Lower leg skin (tissue), 3 donors: Measurements from ENCODE around the gene ZNF428.

Source experiments
- POLR2A ChIP-seq, 2 donors: fragments of 450-650 bp; IDR thresholded peaks; one replicate each; pipeline ENCODE4 v1.6.1; 2016 to 2017; ENCODE audit warnings: antibody characterized with exemption in 2 of 2, mild to moderate bottlenecking in 1 of 2, moderate library complexity in 1 of 2
- TF ChIP-seq, protein P1 (sequence below), 3 donors: fragments of 450-650 bp; IDR thresholded peaks; one replicate each; pipeline ENCODE4 v1.5.1; 2016; ENCODE audit warnings: antibody characterized with exemption in 3 of 3, mild to moderate bottlenecking in 3 of 3, moderate library complexity in 2 of 3

GRCh38 chr19:43574424-43575155 lies 44.8 kb downstream of the ZNF428 start:
- TF ChIP-seq, protein P1, sequence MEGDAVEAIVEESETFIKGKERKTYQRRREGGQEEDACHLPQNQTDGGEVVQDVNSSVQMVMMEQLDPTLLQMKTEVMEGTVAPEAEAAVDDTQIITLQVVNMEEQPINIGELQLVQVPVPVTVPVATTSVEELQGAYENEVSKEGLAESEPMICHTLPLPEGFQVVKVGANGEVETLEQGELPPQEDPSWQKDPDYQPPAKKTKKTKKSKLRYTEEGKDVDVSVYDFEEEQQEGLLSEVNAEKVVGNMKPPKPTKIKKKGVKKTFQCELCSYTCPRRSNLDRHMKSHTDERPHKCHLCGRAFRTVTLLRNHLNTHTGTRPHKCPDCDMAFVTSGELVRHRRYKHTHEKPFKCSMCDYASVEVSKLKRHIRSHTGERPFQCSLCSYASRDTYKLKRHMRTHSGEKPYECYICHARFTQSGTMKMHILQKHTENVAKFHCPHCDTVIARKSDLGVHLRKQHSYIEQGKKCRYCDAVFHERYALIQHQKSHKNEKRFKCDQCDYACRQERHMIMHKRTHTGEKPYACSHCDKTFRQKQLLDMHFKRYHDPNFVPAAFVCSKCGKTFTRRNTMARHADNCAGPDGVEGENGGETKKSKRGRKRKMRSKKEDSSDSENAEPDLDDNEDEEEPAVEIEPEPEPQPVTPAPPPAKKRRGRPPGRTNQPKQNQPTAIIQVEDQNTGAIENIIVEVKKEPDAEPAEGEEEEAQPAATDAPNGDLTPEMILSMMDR (IDR thresholded peaks at IDR 0.05): no peak
- TF ChIP-seq POLR2A (IDR thresholded peaks at IDR 0.05): no peak
